ENCODE results near the gene NUP35. TPM values are rescaled to one million over a fixed set of nuclear protein-coding genes. Genes with fewer than 3 reads are reported as not detected.

Gene NUP35
- total and polyA plus RNA-seq, 2 experiments from 2014 or later, result 57.4 to 65.3 TPM

DNA sequence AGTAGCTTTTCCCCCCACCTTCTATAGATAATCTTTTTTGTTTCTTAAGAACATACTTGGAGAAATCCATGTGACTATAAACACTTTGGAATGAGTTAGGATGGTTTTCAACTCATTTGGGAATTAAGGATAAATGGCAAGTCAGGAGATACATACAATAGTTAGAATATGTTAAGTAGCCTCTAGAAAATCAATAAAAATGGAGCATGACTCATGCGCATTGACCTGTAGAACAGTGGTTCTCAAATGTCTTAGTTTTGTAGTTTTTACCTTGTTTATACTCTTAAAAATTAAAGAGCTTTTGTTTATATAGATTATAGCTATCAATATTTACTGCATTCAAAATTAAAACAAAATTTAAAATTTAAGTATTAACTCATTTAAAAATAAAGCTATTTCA is 24.7 kb downstream of the NUP35 start:
- Histone ChIP-seq H2AFZ (no peak overlapping the region), H3K4me2 (0 out of 2 replicates have a peak overlapping the region, but pooled peaks have one; percentile 3), H3K36me3 (ENCODE audit: insufficient read depth) (peaks cover 18% of the 10 kb centered on the region), H3K4me3 (no peak overlapping the region), H3F3A (replicated peaks; ENCODE audit: low read depth) (no peaks in the 10 kb centered on the region), H3K79me2 (replicated peaks; ENCODE audit: insufficient read depth) (peaks cover 74% of the 10 kb centered on the region), H3K27ac (ENCODE audit: low read depth) (peak overlapping the region; percentile 82), H3K4me1 (ENCODE audit: insufficient read depth) (peaks cover 28% of the 10 kb centered on the region), H3K27me3 (ENCODE audit: insufficient read depth) (no peaks in the 10 kb centered on the region), H3K9me2 (ENCODE audit: insufficient read depth) (no peaks in the 10 kb centered on the region), H4K20me1 (replicated peaks; ENCODE audit: insufficient read depth) (peaks cover 20% of the 10 kb centered on the region)
- ATAC-seq (no peak), DNase-seq (ENCODE audit: low spot score) (no peak)
- H3K36me3 Mint-ChIP-seq (ENCODE audit: low read depth), result peaks cover 83% of the 10 kb centered on the region
- H3K27me3 Mint-ChIP-seq (ENCODE audit: insufficient read depth, low read depth, poor library complexity), result no peaks in the 10 kb centered on the region
- H3K4me1 Mint-ChIP-seq, result peaks cover 29% of the 10 kb centered on the region
- peak overlapping the region; percentile 74; the same call in 1 of the 2 replicates for H3K27ac Mint-ChIP-seq
- H3K4me3 Mint-ChIP-seq, result no peak overlapping the region
- H3K9me3 Mint-ChIP-seq, result peaks cover 17% of the 10 kb centered on the region; the same call in 2 of the 3 replicates
- no peak for TF ChIP-seq EZH2 (IDR thresholded peaks at IDR 0.05; ENCODE audit: low read depth, unreplicated experiment)
- no peak for TF ChIP-seq EZH2phosphoT487 (IDR thresholded peaks at IDR 0.05; ENCODE audit: unreplicated experiment)
- no peak for TF ChIP-seq STAT1 (IDR thresholded peaks at IDR 0.05; ENCODE audit: unreplicated experiment)
- TF ChIP-seq POLR2AphosphoS5 (IDR thresholded peaks at IDR 0.05; ENCODE audit: low read depth), result no peak
- TF ChIP-seq, protein P1, sequence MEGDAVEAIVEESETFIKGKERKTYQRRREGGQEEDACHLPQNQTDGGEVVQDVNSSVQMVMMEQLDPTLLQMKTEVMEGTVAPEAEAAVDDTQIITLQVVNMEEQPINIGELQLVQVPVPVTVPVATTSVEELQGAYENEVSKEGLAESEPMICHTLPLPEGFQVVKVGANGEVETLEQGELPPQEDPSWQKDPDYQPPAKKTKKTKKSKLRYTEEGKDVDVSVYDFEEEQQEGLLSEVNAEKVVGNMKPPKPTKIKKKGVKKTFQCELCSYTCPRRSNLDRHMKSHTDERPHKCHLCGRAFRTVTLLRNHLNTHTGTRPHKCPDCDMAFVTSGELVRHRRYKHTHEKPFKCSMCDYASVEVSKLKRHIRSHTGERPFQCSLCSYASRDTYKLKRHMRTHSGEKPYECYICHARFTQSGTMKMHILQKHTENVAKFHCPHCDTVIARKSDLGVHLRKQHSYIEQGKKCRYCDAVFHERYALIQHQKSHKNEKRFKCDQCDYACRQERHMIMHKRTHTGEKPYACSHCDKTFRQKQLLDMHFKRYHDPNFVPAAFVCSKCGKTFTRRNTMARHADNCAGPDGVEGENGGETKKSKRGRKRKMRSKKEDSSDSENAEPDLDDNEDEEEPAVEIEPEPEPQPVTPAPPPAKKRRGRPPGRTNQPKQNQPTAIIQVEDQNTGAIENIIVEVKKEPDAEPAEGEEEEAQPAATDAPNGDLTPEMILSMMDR (conservative IDR thresholded peaks at IDR 0.05; ENCODE audit: low read depth in 2 of 2), result no peak
- TF ChIP-seq, protein P2, sequence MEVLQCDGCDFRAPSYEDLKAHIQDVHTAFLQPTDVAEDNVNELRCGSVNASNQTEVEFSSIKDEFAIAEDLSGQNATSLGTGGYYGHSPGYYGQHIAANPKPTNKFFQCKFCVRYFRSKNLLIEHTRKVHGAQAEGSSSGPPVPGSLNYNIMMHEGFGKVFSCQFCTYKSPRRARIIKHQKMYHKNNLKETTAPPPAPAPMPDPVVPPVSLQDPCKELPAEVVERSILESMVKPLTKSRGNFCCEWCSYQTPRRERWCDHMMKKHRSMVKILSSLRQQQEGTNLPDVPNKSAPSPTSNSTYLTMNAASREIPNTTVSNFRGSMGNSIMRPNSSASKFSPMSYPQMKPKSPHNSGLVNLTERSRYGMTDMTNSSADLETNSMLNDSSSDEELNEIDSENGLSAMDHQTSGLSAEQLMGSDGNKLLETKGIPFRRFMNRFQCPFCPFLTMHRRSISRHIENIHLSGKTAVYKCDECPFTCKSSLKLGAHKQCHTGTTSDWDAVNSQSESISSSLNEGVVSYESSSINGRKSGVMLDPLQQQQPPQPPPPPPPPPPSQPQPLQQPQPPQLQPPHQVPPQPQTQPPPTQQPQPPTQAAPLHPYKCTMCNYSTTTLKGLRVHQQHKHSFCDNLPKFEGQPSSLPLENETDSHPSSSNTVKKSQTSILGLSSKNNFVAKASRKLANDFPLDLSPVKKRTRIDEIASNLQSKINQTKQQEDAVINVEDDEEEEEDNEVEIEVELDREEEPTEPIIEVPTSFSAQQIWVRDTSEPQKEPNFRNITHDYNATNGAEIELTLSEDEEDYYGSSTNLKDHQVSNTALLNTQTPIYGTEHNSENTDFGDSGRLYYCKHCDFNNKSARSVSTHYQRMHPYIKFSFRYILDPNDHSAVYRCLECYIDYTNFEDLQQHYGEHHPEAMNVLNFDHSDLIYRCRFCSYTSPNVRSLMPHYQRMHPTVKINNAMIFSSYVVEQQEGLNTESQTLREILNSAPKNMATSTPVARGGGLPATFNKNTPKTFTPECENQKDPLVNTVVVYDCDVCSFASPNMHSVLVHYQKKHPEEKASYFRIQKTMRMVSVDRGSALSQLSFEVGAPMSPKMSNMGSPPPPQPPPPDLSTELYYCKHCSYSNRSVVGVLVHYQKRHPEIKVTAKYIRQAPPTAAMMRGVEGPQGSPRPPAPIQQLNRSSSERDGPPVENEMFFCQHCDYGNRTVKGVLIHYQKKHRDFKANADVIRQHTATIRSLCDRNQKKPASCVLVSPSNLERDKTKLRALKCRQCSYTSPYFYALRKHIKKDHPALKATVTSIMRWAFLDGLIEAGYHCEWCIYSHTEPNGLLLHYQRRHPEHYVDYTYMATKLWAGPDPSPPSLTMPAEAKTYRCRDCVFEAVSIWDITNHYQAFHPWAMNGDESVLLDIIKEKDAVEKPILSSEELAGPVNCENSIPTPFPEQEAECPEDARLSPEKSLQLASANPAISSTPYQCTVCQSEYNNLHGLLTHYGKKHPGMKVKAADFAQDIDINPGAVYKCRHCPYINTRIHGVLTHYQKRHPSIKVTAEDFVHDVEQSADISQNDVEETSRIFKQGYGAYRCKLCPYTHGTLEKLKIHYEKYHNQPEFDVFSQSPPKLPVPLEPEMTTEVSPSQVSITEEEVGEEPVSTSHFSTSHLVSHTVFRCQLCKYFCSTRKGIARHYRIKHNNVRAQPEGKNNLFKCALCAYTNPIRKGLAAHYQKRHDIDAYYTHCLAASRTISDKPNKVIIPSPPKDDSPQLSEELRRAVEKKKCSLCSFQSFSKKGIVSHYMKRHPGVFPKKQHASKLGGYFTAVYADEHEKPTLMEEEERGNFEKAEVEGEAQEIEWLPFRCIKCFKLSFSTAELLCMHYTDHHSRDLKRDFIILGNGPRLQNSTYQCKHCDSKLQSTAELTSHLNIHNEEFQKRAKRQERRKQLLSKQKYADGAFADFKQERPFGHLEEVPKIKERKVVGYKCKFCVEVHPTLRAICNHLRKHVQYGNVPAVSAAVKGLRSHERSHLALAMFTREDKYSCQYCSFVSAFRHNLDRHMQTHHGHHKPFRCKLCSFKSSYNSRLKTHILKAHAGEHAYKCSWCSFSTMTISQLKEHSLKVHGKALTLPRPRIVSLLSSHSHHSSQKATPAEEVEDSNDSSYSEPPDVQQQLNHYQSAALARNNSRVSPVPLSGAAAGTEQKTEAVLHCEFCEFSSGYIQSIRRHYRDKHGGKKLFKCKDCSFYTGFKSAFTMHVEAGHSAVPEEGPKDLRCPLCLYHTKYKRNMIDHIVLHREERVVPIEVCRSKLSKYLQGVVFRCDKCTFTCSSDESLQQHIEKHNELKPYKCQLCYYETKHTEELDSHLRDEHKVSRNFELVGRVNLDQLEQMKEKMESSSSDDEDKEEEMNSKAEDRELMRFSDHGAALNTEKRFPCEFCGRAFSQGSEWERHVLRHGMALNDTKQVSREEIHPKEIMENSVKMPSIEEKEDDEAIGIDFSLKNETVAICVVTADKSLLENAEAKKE (CRISPR knock-in tag; IDR thresholded peaks at IDR 0.05), result no peak
- TF ChIP-seq CREB1 (CRISPR knock-in tag; IDR thresholded peaks at IDR 0.05; ENCODE audit: low read depth), result no peak

Measured in GM23338 (cell line).